ENCODE measurements around the gene GARNL3. TPM values are rescaled to one million over a fixed set of nuclear protein-coding genes. Genes with fewer than 3 reads are reported as not detected.

The GARNL3 gene
- total and polyA plus RNA-seq, 2 experiments from 2014 or later: 24.8 to 34.2 TPM

DNA sequence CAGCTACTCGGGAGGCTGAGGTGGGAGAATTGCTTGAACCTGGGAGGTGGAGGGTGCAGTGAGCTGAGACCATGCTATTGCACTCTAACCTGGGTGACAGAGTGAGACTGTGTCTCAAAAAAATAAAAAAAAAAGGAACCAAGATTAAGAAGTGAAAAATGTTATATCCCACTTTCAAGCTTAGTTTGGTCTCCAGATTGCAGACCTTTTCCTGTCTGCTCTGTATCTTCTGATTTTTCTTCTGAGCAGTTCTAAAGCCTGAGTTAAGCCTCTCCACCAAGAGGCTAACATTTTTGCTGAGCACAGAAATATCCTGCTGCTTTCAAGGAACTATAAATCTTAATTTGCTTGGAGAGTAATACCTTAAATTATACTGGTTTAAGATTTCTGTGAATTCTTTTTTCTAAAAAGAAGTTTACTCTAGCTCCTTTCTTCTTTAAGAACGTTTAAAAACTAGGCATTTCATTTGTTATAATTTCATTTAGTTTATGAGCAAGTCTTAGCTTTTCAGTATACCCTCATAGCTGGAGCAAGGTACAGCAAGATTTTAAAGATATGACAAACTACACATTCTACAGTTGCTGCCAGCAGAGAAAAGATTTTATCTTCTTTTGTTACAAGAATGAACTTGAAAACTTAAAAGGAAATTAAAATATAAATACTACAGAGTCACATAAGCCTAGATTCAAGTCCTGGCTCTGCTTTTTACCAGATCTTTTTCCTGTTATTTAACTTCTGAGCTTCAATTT, 55.0 kb downstream of the GARNL3 start:
- Histone ChIP-seq H3K4me1 (ENCODE audit: low read depth) (peaks cover 15% of the 10 kb centered on the region), H3K4me3 (no peak overlapping the region), H3K27me3 (no peaks in the 10 kb centered on the region), H3K9me3 (ENCODE audit: low read depth) (no peaks in the 10 kb centered on the region), H3K27ac (peak overlapping the region; percentile 52), H3K36me3 (no peaks in the 10 kb centered on the region)
- TF ChIP-seq, protein P1, sequence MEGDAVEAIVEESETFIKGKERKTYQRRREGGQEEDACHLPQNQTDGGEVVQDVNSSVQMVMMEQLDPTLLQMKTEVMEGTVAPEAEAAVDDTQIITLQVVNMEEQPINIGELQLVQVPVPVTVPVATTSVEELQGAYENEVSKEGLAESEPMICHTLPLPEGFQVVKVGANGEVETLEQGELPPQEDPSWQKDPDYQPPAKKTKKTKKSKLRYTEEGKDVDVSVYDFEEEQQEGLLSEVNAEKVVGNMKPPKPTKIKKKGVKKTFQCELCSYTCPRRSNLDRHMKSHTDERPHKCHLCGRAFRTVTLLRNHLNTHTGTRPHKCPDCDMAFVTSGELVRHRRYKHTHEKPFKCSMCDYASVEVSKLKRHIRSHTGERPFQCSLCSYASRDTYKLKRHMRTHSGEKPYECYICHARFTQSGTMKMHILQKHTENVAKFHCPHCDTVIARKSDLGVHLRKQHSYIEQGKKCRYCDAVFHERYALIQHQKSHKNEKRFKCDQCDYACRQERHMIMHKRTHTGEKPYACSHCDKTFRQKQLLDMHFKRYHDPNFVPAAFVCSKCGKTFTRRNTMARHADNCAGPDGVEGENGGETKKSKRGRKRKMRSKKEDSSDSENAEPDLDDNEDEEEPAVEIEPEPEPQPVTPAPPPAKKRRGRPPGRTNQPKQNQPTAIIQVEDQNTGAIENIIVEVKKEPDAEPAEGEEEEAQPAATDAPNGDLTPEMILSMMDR (IDR thresholded peaks at IDR 0.05; ENCODE audit: low read depth, low read length): no peak
- DNase-seq (ENCODE audit: low read depth in 1 of 2, low spot score in 1 of 2): no peak

DNA sequence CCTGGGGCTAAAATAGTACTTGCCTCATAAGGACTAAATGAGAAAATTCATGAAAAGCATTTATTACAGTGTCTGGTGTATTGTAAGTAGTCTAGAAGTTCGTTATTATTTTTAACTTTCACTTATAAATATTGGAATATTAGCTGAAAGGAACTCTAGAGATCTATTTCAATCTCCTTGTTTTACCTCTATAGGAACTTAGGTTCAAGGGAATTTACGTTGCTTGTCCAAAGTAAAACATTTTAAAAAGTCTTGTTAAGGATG, 55.5 kb downstream of the GARNL3 start:
- H3K9me3 ChIP-seq (ENCODE audit: low read depth): no peaks in the 10 kb centered on the region

DNA sequence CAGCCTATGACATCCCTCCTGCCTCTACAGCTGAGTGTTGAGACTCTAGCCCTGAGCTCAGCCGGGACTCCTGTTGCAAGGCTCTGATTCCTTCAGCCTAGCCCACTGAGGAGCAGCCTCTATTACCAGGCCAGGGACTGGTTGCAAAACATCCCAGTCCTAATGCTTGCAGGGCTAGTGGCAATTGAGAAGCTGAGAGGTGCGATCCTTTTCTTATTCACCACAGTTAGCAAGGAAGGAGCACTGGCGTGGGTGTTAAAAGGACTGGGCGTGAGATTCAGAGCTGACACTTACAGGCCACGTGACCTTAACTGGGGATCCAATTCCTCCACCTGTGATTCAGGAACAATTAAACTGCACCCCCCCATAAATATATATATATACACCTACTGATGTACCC, 58.8 kb downstream of the GARNL3 start:
- Histone ChIP-seq H3K4me3 (no peak overlapping the region), H3K9me3 (ENCODE audit: low read depth) (no peaks in the 10 kb centered on the region), H3K27ac (no peak overlapping the region), H3K27me3 (no peaks in the 10 kb centered on the region), H3K4me1 (ENCODE audit: low read depth) (peaks cover 13% of the 10 kb centered on the region), H3K36me3 (no peaks in the 10 kb centered on the region)
- TF ChIP-seq, protein P1 (IDR thresholded peaks at IDR 0.05; ENCODE audit: low read depth, low read length): no peak
- no peak for DNase-seq (ENCODE audit: low read depth in 1 of 2, low spot score in 1 of 2)

More for the DNA sequence above, 55.5 kb downstream of the GARNL3 start:
- no peaks in the 10 kb centered on the region for H3K36me3 ChIP-seq
- no peak for DNase-seq (ENCODE audit: low read depth in 1 of 2, low spot score in 1 of 2)
- H3K27ac ChIP-seq: no peak overlapping the region
- H3K4me3 ChIP-seq: no peak overlapping the region
- TF ChIP-seq, protein P1 (IDR thresholded peaks at IDR 0.05; ENCODE audit: low read depth, low read length): no peak
- H3K4me1 ChIP-seq (ENCODE audit: low read depth): peaks cover 15% of the 10 kb centered on the region
- no peaks in the 10 kb centered on the region for H3K27me3 ChIP-seq

DNA sequence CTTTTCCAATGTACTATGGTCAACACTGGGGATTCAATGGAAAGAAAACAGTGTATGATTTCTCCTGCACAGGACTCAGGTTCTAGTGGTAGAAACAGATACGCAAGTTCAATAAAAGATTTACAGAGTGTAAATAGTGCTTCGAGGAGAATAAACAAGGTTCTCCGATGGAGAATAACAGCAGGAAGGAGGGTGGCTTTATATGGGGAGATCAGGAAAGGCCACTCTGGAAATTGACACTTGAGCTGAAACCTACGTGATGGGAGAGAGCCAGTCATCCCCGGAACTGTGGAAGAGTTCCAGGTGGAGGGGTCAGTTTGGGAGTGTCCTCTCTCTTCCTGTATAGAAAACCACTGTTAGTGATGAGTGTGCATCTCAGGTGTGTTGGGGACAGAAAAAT, 65.9 kb downstream of the GARNL3 start:
- H3K27me3 ChIP-seq: no peaks in the 10 kb centered on the region
- H3K9me3 ChIP-seq (ENCODE audit: low read depth): no peaks in the 10 kb centered on the region
- TF ChIP-seq, protein P1 (IDR thresholded peaks at IDR 0.05; ENCODE audit: low read depth, low read length): no peak
- DNase-seq (ENCODE audit: low read depth in 1 of 2, low spot score in 1 of 2): no peak
- no peak overlapping the region for H3K4me3 ChIP-seq
- no peak overlapping the region for H3K27ac ChIP-seq
- H3K4me1 ChIP-seq (ENCODE audit: low read depth): peaks cover 1% of the 10 kb centered on the region
- H3K36me3 ChIP-seq: no peaks in the 10 kb centered on the region

DNA sequence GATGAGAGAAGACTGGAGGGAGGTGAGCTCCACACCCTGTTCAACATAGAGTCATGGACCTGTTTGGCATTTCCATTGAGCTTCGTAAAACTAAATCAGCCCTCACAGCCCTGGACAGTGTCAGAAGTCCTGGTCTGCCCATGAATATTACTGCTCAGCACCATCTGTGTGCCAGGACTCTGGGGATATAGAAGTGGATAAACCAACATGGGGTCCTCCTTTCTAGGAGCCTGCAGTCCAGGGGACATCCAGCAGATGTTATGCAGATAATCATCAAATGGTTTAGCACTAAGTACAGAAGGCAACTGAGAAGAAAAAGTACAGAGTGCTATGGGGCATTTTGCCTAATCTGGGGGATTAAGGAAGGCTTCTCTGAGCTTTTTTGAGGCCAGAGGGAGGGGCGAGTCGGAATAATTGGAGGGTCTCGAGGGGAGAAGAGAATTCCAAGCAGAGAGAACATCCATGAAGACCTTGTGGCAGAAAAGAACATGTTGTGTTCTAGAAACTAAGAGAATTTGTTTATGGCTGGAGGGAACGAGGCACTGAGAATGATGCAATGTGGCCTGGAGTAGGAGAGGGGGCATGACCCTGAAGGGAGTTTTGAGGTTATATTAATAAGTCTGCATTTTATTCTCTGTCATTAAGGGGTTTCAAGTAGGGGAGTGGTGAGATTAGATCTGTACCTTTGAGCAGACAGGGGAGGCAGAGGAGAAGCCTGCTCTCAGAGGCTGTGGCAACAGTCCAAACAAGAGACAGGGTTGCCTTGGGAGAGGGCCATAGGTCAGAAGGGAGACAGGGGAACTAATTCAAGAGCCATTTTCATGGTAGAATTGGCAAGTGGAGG, 68.9 kb downstream of the GARNL3 start:
- H3K27ac ChIP-seq: no peak overlapping the region
- no peaks in the 10 kb centered on the region for H3K36me3 ChIP-seq
- peaks cover 5% of the 10 kb centered on the region for H3K4me1 ChIP-seq (ENCODE audit: low read depth)
- no peaks in the 10 kb centered on the region for H3K9me3 ChIP-seq (ENCODE audit: low read depth)
- peak in 1 of 2 donors; percentile 8 for DNase-seq (ENCODE audit: low read depth in 1 of 2, low spot score in 1 of 2)
- TF ChIP-seq, protein P1 (IDR thresholded peaks at IDR 0.05; ENCODE audit: low read depth, low read length): no peak
- H3K4me3 ChIP-seq: no peak overlapping the region
- H3K27me3 ChIP-seq: no peaks in the 10 kb centered on the region

Measured in cardiac muscle cell (in vitro differentiated cells and primary cell).